Kidney capillary endothelial cell (primary cell): ENCODE measurements around the gene EFCAB7.

Experiments used
- DNase-seq: peaks from one replicate; pipeline ENCODE4 v3.0.0-alpha.2; 2018; ENCODE audit warnings: low spot score

EFCAB7 gene, protein sequence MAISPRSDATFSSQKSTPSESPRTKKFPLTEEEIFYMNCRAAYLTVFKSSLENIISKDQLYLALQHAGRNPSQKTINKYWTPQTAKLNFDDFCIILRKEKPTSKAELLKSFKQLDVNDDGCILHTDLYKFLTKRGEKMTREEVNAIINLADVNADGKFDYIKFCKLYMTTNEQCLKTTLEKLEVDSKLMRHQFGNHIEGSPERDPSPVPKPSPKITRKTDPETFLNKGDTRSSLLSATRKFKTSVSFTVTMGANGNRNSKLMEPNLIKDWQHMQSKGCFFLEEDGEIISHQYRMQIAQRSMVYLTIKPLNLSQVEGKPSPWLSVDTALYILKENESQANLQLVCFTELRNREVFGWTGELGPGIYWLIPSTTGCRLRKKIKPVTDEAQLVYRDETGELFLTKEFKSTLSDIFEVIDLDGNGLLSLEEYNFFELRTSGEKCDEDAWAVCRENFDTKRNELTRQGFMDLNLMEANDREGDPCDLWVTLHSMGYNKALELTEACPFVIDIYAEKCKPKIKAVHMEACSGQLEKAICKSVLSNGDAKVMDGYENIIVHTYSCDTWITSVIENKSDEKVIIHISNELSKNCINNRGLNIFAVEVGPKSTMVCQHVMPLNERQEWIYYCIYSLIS

GRCh38 chr1:63522891-63523728 is at the start of gene EFCAB7, which contains the start of gene ITGB3BP:
TSS of gene EFCAB7 (plus strand) at chr1:63523525. CDS start at chr1:63525573, 2,048 bp downstream.
TSS of gene ITGB3BP (minus strand) at chr1:63523225. CDS start at chr1:63523133, 92 bp downstream.
- peak; percentile 87 for DNase-seq

- DNase-seq: no peak
Observed at GRCh38 chr1:63475761-63476160, 47.6 kb upstream of the EFCAB7 start.

DNA sequence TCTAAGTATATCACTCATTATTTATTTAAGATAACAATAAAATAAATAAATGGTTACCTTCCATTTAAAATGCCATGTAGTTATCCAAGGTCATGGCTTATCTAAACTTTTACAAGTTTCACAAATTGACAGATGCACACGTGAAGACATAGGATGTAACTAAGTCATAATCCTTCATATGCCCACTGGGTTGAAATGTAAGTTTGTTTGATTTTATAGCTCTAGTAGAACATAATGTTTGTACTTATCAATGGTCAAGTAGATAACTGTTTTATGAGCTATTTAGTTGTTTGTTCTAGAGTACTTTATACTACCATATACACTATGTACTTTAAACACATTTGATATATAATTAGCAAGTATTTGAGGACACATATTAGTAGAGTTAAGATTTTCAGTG is 43.3 kb upstream of the EFCAB7 start:
- no peak for DNase-seq

- DNase-seq: no peak
Observed at GRCh38 chr1:63486629-63487028, 36.7 kb upstream of the EFCAB7 start.

DNA sequence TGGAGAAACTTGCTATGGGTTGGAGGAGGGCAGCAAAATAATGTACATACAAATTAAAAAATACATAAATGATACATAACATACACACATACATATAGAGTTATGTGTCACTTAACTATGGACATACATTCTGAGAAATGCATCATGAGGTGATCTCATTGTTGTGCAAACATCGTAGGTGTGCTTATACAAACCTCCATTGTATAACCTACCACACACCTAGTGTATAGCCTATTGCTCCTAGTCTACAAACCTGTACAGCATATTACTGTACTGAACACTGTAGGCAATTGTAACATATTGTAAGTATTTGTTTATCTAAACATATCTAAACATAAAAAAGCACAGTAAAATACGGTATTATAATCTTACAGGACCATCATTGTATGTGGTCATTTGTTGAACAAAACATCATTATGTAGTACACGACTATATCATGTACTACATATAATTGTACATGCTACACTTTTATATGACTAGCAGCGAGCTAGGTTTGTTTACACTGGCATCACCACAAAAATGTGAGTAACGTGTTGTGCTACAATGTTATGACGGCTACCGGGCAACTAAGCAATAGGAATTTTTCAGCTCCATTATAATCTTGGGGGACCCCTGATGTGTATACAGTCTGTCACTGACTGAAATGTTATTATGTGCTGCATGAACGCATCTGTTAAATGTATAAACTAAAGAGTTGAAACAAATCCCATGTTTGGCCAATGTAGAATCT is 35.8 kb upstream of the EFCAB7 start:
- no peak for DNase-seq

- DNase-seq: no peak
Observed at GRCh38 chr1:63497577-63497976, 25.7 kb upstream of the EFCAB7 start.

GRCh38 chr1:63498106-63498505 is 25.2 kb upstream of the EFCAB7 start:
- DNase-seq: no peak

GRCh38 chr1:63501256-63501655 is 22.1 kb upstream of the EFCAB7 start:
- no peak for DNase-seq

DNA sequence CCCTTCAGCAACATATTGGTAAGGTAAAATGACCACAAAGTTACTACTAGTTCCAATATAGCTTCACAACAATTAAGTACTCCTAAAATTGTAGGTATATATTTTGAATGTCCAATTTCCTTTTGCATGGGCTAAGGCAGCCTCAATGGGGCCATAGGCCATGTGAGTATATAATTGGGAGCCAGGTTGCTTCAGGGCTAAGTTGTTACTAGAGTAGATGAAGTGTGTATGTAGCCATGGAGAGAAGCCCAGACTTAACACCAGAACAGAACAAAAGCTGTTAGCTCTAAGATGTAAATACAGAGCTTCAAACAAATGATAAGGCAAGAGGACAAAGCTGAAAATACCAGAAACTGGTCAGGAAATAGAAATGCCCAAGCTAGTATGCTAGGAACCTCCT is 16.5 kb upstream of the EFCAB7 start:
- DNase-seq: no peak

DNA sequence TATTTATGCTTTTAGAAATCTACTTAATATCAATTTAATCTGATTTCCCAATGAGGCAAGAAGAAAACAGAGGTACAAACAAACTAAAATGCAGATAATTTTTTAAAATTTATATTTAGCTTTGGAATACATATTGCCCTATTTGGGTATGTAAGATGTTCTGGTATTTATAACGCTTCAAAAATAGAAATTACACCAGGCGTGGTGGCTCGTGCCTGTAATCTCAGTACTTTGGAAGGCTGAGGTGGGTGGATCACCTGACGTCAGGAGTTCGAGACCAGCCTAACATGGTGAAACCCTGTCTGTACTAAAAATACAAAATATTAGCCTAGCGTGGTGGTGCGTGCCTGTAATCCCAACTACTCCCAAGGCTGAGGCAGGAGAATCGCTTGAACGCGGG is 13.6 kb upstream of the EFCAB7 start:
- DNase-seq: no peak

DNA sequence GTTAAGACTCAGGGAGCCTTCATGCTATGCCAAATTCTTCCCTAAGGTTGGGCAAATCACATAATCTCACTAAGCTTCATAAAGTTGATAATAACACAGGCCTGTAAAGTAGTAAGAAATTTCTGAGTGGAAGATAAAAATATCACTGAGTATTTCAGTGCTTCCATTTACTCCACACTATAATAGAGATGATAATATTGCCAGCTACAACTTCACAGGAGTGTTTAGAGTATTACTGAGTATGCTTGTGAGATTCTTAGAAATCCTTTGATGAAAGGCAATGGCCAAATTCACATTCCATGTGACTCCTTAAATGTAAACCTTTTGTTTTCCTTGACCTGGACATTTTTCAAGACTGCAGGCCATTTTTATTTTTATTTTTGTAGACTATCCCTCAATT is 10.7 kb upstream of the EFCAB7 start:
- no peak for DNase-seq

DNA sequence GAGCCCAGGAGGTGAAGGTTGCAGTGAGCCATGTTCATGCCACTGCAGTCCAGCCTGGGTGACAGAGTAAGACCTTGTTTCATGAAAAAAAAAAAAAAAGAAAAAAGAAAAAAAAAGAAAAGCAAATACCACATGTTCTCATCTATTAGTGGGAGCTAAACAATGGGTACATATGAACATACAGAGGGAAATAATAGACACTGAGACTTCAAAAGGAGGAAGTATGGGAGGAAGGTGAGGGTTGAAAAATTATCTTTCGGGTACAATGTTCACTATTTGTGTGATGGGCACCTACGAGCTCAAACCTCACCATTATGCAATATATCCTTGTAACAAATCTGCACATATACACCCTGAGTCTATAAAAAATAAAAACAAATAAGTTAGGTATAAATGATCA is 6.7 kb upstream of the EFCAB7 start:
- DNase-seq: no peak

DNA sequence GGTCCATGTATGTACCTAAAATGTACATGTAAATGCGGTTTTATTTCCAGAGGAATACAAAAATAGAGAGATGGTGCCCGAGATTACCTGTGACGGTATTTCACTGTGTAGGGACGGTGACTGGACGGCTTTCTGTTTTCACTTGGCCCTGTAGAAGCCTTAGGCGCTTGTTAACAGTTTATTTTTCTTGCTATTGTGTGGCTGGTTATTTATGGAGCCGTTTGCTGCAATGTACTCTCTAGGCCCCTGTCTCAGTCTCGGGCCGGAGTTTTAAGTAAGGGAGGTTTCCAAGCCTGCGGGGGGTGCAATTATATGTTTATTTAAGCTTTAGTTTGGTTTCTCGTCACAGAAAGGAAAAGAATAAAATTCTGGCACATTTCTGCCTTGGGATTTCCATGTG is 413 bp downstream of the EFCAB7 start:
- no peak for DNase-seq

DNA sequence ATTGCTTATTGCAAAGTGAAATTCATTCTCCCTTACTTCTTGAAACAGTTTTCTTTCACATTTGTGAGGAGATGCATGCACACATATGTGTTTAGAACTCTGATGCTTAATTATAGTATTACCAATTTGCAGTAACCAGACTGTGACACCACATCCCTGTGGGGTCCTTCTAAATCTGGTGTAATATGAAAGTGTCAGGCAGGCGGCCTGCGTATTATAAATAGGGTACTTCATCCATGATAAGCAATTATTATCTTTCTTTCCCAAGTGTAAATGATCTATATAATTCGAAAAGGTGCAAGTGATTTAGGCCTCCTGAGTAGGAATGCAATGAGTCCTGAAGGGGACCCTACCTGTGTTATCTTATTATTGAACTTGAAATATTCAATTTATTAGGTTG is 876 bp downstream of the EFCAB7 start:
- DNase-seq: no peak

DNA sequence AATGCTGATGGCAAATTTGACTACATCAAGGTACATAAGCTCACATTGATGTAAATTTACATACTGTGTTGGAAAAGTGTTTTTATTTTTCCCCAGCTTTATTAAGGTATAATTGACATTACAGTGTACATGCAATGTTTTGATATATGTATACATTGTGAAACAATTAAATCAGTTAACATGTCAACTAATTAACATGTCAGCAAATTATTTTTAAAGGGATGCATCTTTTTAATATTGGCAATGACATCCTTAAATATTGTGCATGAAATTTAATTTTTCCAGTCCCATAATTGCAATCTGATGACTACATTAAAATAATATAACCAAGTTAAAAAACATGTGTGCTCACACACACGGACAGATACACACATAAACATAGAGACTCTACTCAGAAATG is 9.4 kb downstream of the EFCAB7 start:
- no peak for DNase-seq

DNA sequence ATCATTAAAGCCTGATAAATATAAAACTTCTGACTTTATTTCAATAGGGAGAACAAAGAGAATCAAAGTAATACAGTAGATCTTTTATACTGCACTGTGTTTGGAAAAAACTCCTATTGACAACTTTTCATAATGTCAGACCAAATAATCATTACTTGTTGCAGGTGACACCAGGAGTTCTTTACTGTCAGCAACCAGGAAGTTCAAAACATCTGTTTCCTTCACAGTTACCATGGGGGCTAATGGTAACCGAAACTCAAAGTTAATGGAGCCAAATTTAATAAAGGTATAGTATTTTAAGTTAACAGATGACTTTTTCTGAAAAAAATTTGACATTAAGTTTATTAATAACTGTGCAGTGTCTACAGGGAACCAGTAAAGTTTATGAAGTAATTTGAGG is 10.6 kb downstream of the EFCAB7 start:
- no peak for DNase-seq

DNA sequence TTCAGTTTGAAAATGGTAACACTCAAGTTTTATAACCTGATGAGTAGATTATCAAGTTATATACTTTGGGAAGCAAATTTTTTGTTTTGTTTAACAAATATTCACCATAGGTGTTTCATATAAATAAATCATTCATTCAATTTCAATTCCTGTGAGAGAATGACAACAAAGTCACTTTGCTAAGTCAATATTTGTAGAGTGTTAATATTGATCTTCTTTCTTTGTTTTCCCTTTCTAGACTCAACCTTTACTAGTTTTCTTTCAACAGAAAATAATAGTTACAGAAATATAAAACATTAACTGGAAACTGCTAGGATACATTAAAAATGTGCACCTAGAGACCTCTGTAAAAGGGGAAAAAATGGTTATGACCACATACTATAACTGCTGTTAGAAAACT is 11.1 kb downstream of the EFCAB7 start:
- no peak for DNase-seq

GRCh38 chr1:63537006-63537405 is 13.7 kb downstream of the EFCAB7 start:
- DNase-seq: no peak

GRCh38 chr1:63537940-63538339 is 14.6 kb downstream of the EFCAB7 start:
- peak; percentile 32 for DNase-seq

GRCh38 chr1:63545780-63546179 is 22.5 kb downstream of the EFCAB7 start:
- no peak for DNase-seq

DNA sequence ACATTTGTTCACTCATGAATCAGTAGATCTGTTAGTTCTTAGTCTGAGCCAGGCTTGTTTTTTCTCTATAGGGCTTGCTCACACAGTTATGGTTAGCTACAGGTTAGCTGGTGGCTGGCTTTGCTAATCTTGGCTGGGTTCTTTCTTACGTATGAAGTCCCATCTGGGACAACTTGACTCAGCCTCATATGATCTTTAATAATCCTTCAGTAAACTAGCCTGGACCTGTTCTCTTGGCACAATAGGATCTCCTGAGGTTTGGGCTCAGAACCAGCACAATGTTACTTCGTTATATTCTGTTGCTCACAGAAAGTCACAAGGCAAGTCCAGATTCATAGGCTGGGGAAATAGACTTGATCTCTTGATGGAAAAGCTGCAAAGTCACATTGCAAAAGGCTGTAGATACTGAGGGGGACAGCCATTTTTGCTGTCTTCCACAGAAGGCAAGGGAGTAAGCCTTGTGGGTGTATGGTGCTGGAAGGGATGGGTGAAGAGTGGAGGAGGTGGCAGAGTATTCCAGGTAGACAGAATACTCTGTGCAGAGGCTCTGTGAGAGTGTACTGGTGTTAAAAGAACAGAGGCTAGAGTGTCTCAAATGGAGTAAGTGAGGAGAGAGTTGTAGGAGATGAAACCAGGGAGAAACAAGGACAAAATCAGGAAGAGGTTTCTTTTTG is 24.4 kb downstream of the EFCAB7 start:
- DNase-seq: no peak
